Measurements from ENCODE around the gene ELF4. TPM values are rescaled to one million over a fixed set of nuclear protein-coding genes. Genes with fewer than 3 reads are reported as not detected.
"Not testable (repeated sequence)": the region's sequence is repeated elsewhere in the genome, so short reads cannot be mapped to it uniquely, and the experiment has no call there.

The ELF4 gene
- total RNA-seq, 4 donors from 2014 or later: 17.3 to 26.3 (median 21.6) TPM

DNA sequence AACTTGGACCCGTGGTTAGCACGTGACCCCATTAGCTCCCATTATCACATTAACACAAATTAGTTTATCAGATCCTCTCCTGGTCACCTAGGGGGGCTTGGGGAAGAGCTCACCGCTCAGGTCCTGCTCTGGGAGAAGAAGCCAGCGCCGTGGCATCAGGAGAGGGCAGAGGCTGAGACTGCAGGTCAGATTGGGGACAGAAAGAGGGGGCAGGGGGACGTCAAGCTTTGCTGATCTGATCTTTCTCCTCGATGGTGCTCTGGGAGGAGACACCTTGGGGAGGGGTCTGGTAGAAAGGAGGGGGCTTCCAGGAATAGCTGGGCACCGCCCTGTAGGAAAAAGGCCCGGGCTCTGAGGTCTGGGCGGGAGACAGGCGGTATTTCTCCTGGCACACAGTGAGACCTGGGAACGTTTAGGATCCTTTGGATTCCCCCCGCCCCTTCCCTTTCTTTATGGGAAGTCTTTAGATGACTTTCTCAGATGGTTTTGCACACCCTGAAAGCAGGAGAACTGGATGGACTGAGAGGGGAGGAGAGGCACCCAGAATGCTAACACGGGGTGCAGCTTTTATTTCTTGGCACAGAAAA, 9.1 kb upstream of the ELF4 start:
- Histone ChIP-seq H3K27ac (no peak overlapping the region), H3K36me3 (no peaks in the 10 kb centered on the region), H3K4me1 (peaks cover 32% of the 10 kb centered on the region), H3K9me3 (no peaks in the 10 kb centered on the region), H3K27me3 (no peaks in the 10 kb centered on the region), H3K4me3 (no peak overlapping the region)
- WGBS: 53% methylated on average over 14 of the region's 14 CpGs
- TF ChIP-seq POLR2AphosphoS5 (IDR thresholded peaks at IDR 0.05): no peak
- TF ChIP-seq POLR2A (IDR thresholded peaks at IDR 0.05): no peak
- no peak for TF ChIP-seq EP300 (IDR thresholded peaks at IDR 0.05)
- TF ChIP-seq, protein P1, sequence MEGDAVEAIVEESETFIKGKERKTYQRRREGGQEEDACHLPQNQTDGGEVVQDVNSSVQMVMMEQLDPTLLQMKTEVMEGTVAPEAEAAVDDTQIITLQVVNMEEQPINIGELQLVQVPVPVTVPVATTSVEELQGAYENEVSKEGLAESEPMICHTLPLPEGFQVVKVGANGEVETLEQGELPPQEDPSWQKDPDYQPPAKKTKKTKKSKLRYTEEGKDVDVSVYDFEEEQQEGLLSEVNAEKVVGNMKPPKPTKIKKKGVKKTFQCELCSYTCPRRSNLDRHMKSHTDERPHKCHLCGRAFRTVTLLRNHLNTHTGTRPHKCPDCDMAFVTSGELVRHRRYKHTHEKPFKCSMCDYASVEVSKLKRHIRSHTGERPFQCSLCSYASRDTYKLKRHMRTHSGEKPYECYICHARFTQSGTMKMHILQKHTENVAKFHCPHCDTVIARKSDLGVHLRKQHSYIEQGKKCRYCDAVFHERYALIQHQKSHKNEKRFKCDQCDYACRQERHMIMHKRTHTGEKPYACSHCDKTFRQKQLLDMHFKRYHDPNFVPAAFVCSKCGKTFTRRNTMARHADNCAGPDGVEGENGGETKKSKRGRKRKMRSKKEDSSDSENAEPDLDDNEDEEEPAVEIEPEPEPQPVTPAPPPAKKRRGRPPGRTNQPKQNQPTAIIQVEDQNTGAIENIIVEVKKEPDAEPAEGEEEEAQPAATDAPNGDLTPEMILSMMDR (IDR thresholded peaks at IDR 0.05): no peak
- no peak for DNase-seq (ENCODE audit: low spot score in 2 of 2)

DNA sequence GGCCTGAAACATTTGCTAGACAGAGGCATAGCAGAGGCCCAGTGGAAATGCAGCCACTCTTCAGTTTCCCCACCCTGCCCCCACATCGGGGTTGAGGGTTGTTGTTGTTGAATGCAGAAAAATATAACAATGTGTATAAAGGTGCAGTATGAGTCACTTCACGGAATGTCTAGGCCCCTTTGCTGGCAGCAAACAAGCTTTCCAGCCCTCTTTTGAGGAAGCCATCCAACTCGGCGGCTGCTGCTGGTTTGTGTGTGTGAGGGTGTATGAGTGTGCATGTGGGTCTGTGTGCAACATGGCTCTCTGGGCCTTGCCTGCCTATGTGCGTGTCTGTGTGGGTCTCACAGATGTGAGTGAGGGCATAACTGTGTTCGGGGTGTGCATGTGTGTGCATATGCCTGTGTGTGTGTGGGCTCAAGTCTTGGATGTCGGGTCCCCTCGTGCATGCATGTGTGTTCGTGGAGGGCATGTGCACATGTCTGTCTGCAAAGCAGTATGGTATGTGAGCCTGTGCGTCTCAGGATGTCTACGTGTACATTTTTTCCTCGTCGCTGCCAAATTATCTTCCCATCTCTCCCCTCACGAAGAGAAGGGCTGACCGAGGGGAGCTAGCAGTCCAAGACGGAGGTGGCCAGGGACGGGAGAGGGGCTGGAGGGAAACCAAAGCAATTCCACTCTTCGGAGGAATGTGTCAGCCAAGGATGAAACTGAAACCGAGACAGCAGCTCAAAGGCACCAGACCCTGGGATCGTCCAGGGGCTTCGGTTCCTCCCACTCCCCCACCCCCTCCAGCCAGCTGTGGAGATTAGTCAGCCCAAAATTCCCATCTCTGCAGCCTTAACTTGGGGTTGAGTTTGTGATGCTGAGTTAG, 8.4 kb upstream of the ELF4 start:
- no peaks in the 10 kb centered on the region for H3K27me3 ChIP-seq
- 44% methylated on average over 21 of the region's 21 CpGs for WGBS
- no peak overlapping the region for H3K27ac ChIP-seq
- no peaks in the 10 kb centered on the region for H3K9me3 ChIP-seq
- H3K4me1 ChIP-seq: peaks cover 32% of the 10 kb centered on the region
- DNase-seq (ENCODE audit: low spot score in 2 of 2): no peak
- TF ChIP-seq POLR2A (IDR thresholded peaks at IDR 0.05) (no peak), POLR2AphosphoS5 (IDR thresholded peaks at IDR 0.05) (no peak), EP300 (IDR thresholded peaks at IDR 0.05) (no peak)
- TF ChIP-seq, protein P1 (IDR thresholded peaks at IDR 0.05): no peak
- no peak overlapping the region for H3K4me3 ChIP-seq
- H3K36me3 ChIP-seq: no peaks in the 10 kb centered on the region

DNA sequence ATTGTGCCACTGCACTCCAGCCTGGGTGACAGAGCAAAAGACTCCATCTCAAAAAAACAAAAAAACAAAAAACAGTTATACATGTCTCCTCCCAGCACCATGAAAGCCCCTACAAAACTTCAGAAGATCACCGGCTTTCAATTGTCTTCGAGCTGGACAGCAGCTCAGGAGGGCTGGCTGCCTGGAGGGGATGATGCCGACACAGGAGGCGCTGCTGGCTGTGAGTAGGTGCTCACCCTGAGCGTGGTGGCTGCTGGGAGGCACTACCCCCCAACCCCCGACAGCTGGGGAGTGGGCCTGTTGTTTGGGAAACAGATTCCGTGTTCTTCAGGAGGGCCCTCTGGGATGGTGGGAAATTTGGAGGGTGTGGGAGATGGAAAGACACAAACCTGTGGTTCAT, 6.9 kb upstream of the ELF4 start:
- Histone ChIP-seq H3K27ac (no peak overlapping the region), H3K9me3 (no peaks in the 10 kb centered on the region), H3K4me3 (no peak overlapping the region), H3K27me3 (no peaks in the 10 kb centered on the region), H3K4me1 (peaks cover 32% of the 10 kb centered on the region), H3K36me3 (no peaks in the 10 kb centered on the region)
- TF ChIP-seq EP300 (IDR thresholded peaks at IDR 0.05): no peak
- TF ChIP-seq POLR2AphosphoS5 (IDR thresholded peaks at IDR 0.05): no peak
- TF ChIP-seq POLR2A (IDR thresholded peaks at IDR 0.05): no peak
- TF ChIP-seq, protein P1 (IDR thresholded peaks at IDR 0.05): no peak
- DNase-seq (ENCODE audit: low spot score in 2 of 2): no peak
- 82% methylated on average over 7 of the region's 7 CpGs for WGBS

DNA sequence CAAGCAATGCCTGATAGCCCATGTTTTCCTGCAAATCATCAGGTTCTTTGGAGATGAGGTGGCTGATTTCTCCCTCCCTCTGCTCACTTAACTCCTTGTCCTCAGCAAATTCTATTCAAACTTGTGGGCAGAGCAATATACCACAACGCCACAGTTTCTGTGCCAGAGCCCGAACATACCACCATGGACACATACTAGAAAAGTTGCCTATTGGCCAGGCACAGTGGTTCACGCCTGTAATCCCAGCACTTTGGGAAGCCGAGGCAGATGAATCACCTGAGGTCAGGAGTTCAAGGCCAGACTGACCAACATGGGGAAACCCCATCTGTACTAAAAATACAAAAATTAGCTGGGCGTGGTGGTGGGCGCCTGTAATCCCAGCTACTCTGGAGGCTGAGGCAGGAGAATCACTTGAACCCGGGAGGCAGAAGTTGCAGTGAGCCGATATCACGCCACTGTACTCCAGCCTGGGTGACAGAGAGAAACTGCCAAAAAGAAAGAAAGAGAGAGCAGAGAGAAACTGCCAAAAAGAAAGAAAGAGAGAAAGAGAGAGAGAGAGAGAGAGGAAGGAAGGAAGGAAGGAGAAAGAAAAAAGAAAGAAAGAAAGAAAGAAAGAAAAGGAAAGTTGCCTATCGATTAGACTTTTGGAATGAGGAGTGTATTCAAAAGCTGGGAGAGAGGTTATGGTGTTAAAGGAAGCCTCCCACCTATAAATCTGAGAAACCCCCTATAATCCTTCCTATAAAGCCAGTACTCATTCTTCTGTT, 5.0 kb upstream of the ELF4 start:
- not testable (repeated sequence) for DNase-seq (ENCODE audit: low spot score in 2 of 2); H3K4me3 ChIP-seq; H3K9me3 ChIP-seq; H3K27ac ChIP-seq; H3K27me3 ChIP-seq; H3K36me3 ChIP-seq
- WGBS: 83% methylated on average over 10 of the region's 10 CpGs
- peaks cover 32% of the 10 kb centered on the region for H3K4me1 ChIP-seq

DNA sequence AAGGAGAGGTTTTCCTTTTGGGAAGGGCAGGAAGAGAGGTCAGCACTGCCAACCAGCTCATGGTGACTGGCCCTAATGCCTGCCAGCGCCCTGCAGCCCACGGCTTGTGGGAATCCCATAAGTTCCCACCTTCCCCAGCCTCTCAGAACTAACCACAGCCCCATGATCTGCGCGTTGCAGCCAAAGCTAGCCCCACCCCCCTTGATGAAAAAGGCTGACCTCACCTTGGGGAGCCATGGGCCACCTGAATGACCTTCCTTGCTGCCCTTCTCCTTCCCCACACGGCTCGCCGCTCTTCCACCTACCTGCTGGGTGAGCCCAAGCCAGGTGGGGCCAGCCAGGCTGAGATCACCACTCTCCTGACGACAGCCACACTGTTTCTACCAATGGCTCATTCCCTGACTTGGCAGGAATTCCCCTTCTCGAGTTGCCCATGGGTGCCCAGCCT, 3.9 kb upstream of the ELF4 start:
- Histone ChIP-seq H3K27me3 (no peaks in the 10 kb centered on the region), H3K4me1 (peaks cover 20% of the 10 kb centered on the region), H3K9me3 (no peaks in the 10 kb centered on the region), H3K4me3 (no peak overlapping the region), H3K36me3 (no peaks in the 10 kb centered on the region), H3K27ac (no peak overlapping the region)
- no peak for DNase-seq (ENCODE audit: low spot score in 2 of 2)
- WGBS: 68% methylated on average over 9 of the region's 9 CpGs
- TF ChIP-seq, protein P1 (IDR thresholded peaks at IDR 0.05): no peak
- TF ChIP-seq POLR2A (IDR thresholded peaks at IDR 0.05): no peak
- no peak for TF ChIP-seq EP300 (IDR thresholded peaks at IDR 0.05)
- no peak for TF ChIP-seq POLR2AphosphoS5 (IDR thresholded peaks at IDR 0.05)

All from suprapubic skin (tissue), 4 donors.